DMS53 treated with DMSO at 0.1 percent for 48 hours (cell line): ENCODE measurements around the gene CPNE7.
"Not testable (repeated sequence)": the region's sequence is repeated elsewhere in the genome, so short reads cannot be mapped to it uniquely, and the experiment has no call there.

ENCODE experiments used
- DNase-seq: peaks from one replicate; lab custom pipeline; 2025; ENCODE audit not compliant: unreplicated experiment; lab: John Stamatoyannopoulos, UW

Gene CPNE7

GRCh38 chr16:89582614-89583196 is 7.1 kb downstream of the CPNE7 start:
- DNase-seq: no peak

GRCh38 chr16:89583197-89583894 is 7.8 kb downstream of the CPNE7 start:
- no peak for DNase-seq

- no peak for DNase-seq
Measured at GRCh38 chr16:89583895-89584644, 8.5 kb downstream of the CPNE7 start.

GRCh38 chr16:89584768-89585549 is 9.4 kb downstream of the CPNE7 start:
- DNase-seq: no peak

GRCh38 chr16:89586218-89586617 is 10.7 kb downstream of the CPNE7 start:
- DNase-seq: no peak

GRCh38 chr16:89586853-89587252 is 11.3 kb downstream of the CPNE7 start:
- no peak for DNase-seq

- not testable (repeated sequence) for DNase-seq
Measured at GRCh38 chr16:89587676-89588075, 12.1 kb downstream of the CPNE7 start.

- no peak for DNase-seq
Measured at GRCh38 chr16:89588413-89589109, 13.0 kb downstream of the CPNE7 start.

- no peak for DNase-seq
Measured at GRCh38 chr16:89589241-89589926, 13.8 kb downstream of the CPNE7 start.

- DNase-seq: no peak
Measured at GRCh38 chr16:89593841-89594240, 18.3 kb downstream of the CPNE7 start.

- no peak for DNase-seq
Measured at GRCh38 chr16:89595330-89596060, 19.9 kb downstream of the CPNE7 start.

- no peak for DNase-seq
Measured at GRCh38 chr16:89596061-89596689, 20.6 kb downstream of the CPNE7 start.

GRCh38 chr16:89596957-89597649 is 21.5 kb downstream of the CPNE7 start:
- DNase-seq: no peak

GRCh38 chr16:89598199-89598598 is 22.6 kb downstream of the CPNE7 start:
- DNase-seq: no peak

GRCh38 chr16:89599451-89599858 is 23.9 kb downstream of the CPNE7 start:
- DNase-seq: peak; percentile 36

GRCh38 chr16:89599902-89600301 is 24.3 kb downstream of the CPNE7 start:
- no peak for DNase-seq

GRCh38 chr16:89600427-89600826 is 24.9 kb downstream of the CPNE7 start:
- no peak for DNase-seq

- no peak for DNase-seq
Measured at GRCh38 chr16:89600956-89601355, 25.4 kb downstream of the CPNE7 start.

GRCh38 chr16:89601906-89602272 is 26.3 kb downstream of the CPNE7 start:
- DNase-seq: no peak
